ENCODE data around the gene CDC16. TPM values are rescaled to one million over a fixed set of nuclear protein-coding genes. Genes with fewer than 3 reads are reported as not detected.

The CDC16 gene
- total and polyA plus RNA-seq, 2 of the 13 experiments (the other 11 are each of a cell fraction or from before 2014, with no cell fraction given): 24.2 to 60.9 TPM

GRCh38 chr13:114281351-114282040, 46.8 kb downstream of the CDC16 start, which contains the start of gene UPF3A (continued):
- TF ChIP-seq NR2F1 (CRISPR knock-in tag; IDR thresholded peaks at IDR 0.05) (peak; percentile 94 to 96), NR0B2 (CRISPR knock-in tag; IDR thresholded peaks at IDR 0.05) (peak; percentile 18; the same call in 1 of the 2 replicates), GABPA (IDR thresholded peaks at IDR 0.05; ENCODE audit: low read depth, low read length) (peak; percentile 40; the same call in 1 of the 2 replicates), GABPA (CRISPR knock-in tag; IDR thresholded peaks at IDR 0.05; ENCODE audit: low read depth) (0 out of 2 replicates have a peak, but pooled peaks have one; percentile 32), NFAT5 (CRISPR knock-in tag; IDR thresholded peaks at IDR 0.05) (no peak), ZBTB33 (CRISPR knock-in tag; IDR thresholded peaks at IDR 0.05) (no peak), ZNF788 (CRISPR knock-in tag; IDR thresholded peaks at IDR 0.05; ENCODE audit: borderline replicate concordance) (peak; percentile 79; the same call in 1 of the 2 replicates), FOXO4 (CRISPR knock-in tag; conservative IDR thresholded peaks at IDR 0.05) (no peak), ZNF7 (CRISPR knock-in tag; IDR thresholded peaks at IDR 0.05) (no peak), SETDB1 (CRISPR knock-in tag; IDR thresholded peaks at IDR 0.05; ENCODE audit: borderline replicate concordance) (no peak), ASH2L (IDR thresholded peaks at IDR 0.05; ENCODE audit: insufficient read length, low read depth, low read length) (peak; percentile 67), HMGXB4 (CRISPR knock-in tag; IDR thresholded peaks at IDR 0.05; ENCODE audit: borderline replicate concordance in 1 of 2, low read depth in 1 of 2) (peak in 1 of 2 experiments; percentile 65; a peak in 2 of 4 replicates), ETV6 (CRISPR knock-in tag; conservative IDR thresholded peaks at IDR 0.05) (peak; percentile 78; the same call in 1 of the 2 replicates), RAD21 (CRISPR knock-in tag; IDR thresholded peaks at IDR 0.05) (0 out of 2 replicates have a peak, but pooled peaks have one; percentile 27), ZNF615 (CRISPR knock-in tag; IDR thresholded peaks at IDR 0.05; ENCODE audit: borderline replicate concordance) (no peak), TSC22D2 (CRISPR knock-in tag; IDR thresholded peaks at IDR 0.05; ENCODE audit: borderline replicate concordance) (no peak), ZNF382 (CRISPR knock-in tag; IDR thresholded peaks at IDR 0.05; ENCODE audit: borderline replicate concordance) (no peak)
